ENCODE measurements around the gene MRPL52.
"Not testable (repeated sequence)": the region's sequence is repeated elsewhere in the genome, so short reads cannot be mapped to it uniquely, and the experiment has no call there.

Gene MRPL52

GRCh38 chr14:22847661-22848341, 18.1 kb downstream of the MRPL52 start:
- Histone ChIP-seq H3K9ac (no peak overlapping the region), H3K4me1 (peaks cover 33% of the 10 kb centered on the region)

GRCh38 chr14:22848351-22849164, 18.9 kb downstream of the MRPL52 start:
- Histone ChIP-seq H3K9ac (no peak overlapping the region), H3K4me1 (peaks cover 36% of the 10 kb centered on the region)
- TF ChIP-seq CTCF (IDR thresholded peaks at IDR 0.05): no peak

More at GRCh38 chr14:22847661-22848341, 18.1 kb downstream of the MRPL52 start:
- Histone ChIP-seq H3K27ac (peak overlapping the region; percentile 89), H3K4me2 (ENCODE audit: low read length) (no peak overlapping the region), H3K27me3 (ENCODE audit: control insufficient read depth, insufficient read depth, low read length) (no peaks in the 10 kb centered on the region), H3K4me3 (ENCODE audit: low read depth, low read length) (no peak overlapping the region), H3K79me2 (no peaks in the 10 kb centered on the region), H2AFZ (peak overlapping the region; percentile 36), H3K9me3 (ENCODE audit: control insufficient read depth, low read length) (no peaks in the 10 kb centered on the region), H3K36me3 (ENCODE audit: control insufficient read depth, insufficient read depth, low read length) (no peaks in the 10 kb centered on the region)
- no peak for TF ChIP-seq CTCF (IDR thresholded peaks at IDR 0.05)

GRCh38 chr14:22849212-22849819, 19.6 kb downstream of the MRPL52 start:
- Histone ChIP-seq H3K27me3 (ENCODE audit: control insufficient read depth, insufficient read depth, low read length) (no peaks in the 10 kb centered on the region), H3K27ac (peak overlapping the region; percentile 89), H3K36me3 (ENCODE audit: control insufficient read depth, insufficient read depth, low read length) (no peaks in the 10 kb centered on the region), H3K9ac (no peak overlapping the region), H3K79me2 (no peaks in the 10 kb centered on the region), H3K4me1 (peaks cover 36% of the 10 kb centered on the region), H2AFZ (peak overlapping the region; percentile 16), H3K4me2 (ENCODE audit: low read length) (no peak overlapping the region), H3K9me3 (ENCODE audit: control insufficient read depth, low read length) (no peaks in the 10 kb centered on the region), H3K4me3 (ENCODE audit: low read depth, low read length) (no peak overlapping the region)
- TF ChIP-seq CTCF (IDR thresholded peaks at IDR 0.05): no peak

More at GRCh38 chr14:22848351-22849164, 18.9 kb downstream of the MRPL52 start:
- no peaks in the 10 kb centered on the region for H3K36me3 ChIP-seq (ENCODE audit: control insufficient read depth, insufficient read depth, low read length)
- peak overlapping the region; percentile 36 for H2AFZ ChIP-seq
- H3K9me3 ChIP-seq (ENCODE audit: control insufficient read depth, low read length): no peaks in the 10 kb centered on the region
- no peaks in the 10 kb centered on the region for H3K79me2 ChIP-seq
- peak overlapping the region; percentile 16 for H3K4me2 ChIP-seq (ENCODE audit: low read length)
- no peaks in the 10 kb centered on the region for H3K27me3 ChIP-seq (ENCODE audit: control insufficient read depth, insufficient read depth, low read length)
- H3K27ac ChIP-seq: peak overlapping the region; percentile 89
- no peak overlapping the region for H3K4me3 ChIP-seq (ENCODE audit: low read depth, low read length)

- H3K4me2 ChIP-seq (ENCODE audit: low read length): no peak overlapping the region
- H3K27me3 ChIP-seq (ENCODE audit: control insufficient read depth, insufficient read depth, low read length): no peaks in the 10 kb centered on the region
- no peaks in the 10 kb centered on the region for H3K36me3 ChIP-seq (ENCODE audit: control insufficient read depth, insufficient read depth, low read length)
- H3K9me3 ChIP-seq (ENCODE audit: control insufficient read depth, low read length): no peaks in the 10 kb centered on the region
- peaks cover 36% of the 10 kb centered on the region for H3K4me1 ChIP-seq
- H3K9ac ChIP-seq: no peak overlapping the region
- H3K79me2 ChIP-seq: no peaks in the 10 kb centered on the region
- peak overlapping the region; percentile 77 for H2AFZ ChIP-seq
- TF ChIP-seq CTCF (IDR thresholded peaks at IDR 0.05): no peak
- peak overlapping the region; percentile 75 for H3K27ac ChIP-seq
- H3K4me3 ChIP-seq (ENCODE audit: low read depth, low read length): no peak overlapping the region
Measured at GRCh38 chr14:22850944-22851764, 21.5 kb downstream of the MRPL52 start.

GRCh38 chr14:22852178-22852577, 22.5 kb downstream of the MRPL52 start:
- not testable (repeated sequence) for H3K36me3 ChIP-seq (ENCODE audit: control insufficient read depth, insufficient read depth, low read length); H3K27ac ChIP-seq; H3K27me3 ChIP-seq (ENCODE audit: control insufficient read depth, insufficient read depth, low read length); H3K4me3 ChIP-seq (ENCODE audit: low read depth, low read length); H2AFZ ChIP-seq; H3K9me3 ChIP-seq (ENCODE audit: control insufficient read depth, low read length); H3K4me2 ChIP-seq (ENCODE audit: low read length); H3K79me2 ChIP-seq; H3K9ac ChIP-seq
- peaks cover 30% of the 10 kb centered on the region for H3K4me1 ChIP-seq

All from parathyroid adenoma (tissue), 2 donors.